ENCODE data around the gene KLRC4. TPM values are rescaled to one million over a fixed set of nuclear protein-coding genes. Genes with fewer than 3 reads are reported as not detected.
"Not testable (repeated sequence)": the region's sequence is repeated elsewhere in the genome, so short reads cannot be mapped to it uniquely, and the experiment has no call there.

The KLRC4 gene
- 1 to 10 TPM; 6.1 to 7.1 TPM for total RNA-seq

DNA sequence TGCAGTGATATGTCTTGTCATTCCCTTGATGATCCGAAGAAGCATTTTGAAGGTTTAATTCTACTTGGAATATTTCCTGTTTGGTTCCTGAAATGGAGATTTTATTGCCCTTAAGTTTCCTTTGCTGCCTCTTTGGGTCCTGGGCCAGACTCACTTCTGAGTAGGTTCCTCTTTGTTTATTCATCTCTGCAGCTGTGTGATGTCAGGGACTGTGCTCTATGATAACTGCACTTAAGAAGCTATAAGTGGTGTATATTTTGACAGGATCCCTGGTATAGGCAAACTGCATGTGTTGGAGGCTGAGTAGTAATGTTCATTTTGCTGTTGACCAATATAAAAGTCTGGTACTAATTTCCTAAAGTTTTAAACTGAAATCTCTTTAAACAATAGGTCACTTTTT lies at the start of gene KLRC4:
Gene KLRC4, minus strand, starts transcription at position 366 of the 400 bp plus-strand sequence. Its CDS starts 182 bp downstream, at position 184.
- peak within 1 kb of the TSS; percentile 66 to 83 for H3K4me3 Mint-ChIP-seq
- peaks cover 7% of the 10 kb centered on the region for H3K27me3 Mint-ChIP-seq (ENCODE audit: low read depth)
- no peaks in the 10 kb centered on the region for H3K9me3 Mint-ChIP-seq
- DNase-seq (no peak), ATAC-seq (replicated peaks in 1 of 2) (peak; percentile 82 to 84)
- peaks cover 0 to 4% of the 10 kb centered on the region in 2 donors for H3K36me3 Mint-ChIP-seq (ENCODE audit: insufficient read depth in 2 of 2)
- peak within 1 kb of the TSS; percentile 82 for H3K27ac Mint-ChIP-seq
- peaks cover 6% of the 10 kb centered on the region for H3K4me1 Mint-ChIP-seq (ENCODE audit: low read depth)

DNA sequence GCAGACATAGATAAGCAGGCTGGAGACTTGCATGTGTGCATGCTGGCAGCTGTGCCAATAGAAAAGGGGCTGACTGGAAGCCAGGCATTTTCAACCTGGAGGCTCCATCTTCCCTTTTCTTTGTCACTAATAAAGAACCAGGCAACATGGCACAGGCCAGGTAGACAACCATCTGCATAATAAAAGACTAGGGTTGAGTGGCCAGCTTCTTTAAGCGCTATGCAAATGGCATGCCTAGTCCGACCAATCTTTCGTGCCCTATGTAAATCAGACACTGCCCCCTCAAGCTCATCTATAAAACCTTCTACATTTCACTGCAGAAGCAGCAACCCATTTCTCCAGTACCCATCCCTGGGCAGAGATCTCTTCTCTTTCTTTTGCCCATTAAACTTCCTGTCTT lies 48.2 kb upstream of the KLRC4 start:
- Mint-ChIP-seq H3K36me3 (ENCODE audit: insufficient read depth in 2 of 2) (peaks cover 12 to 21% of the 10 kb centered on the region in 2 donors), H3K9me3 (peaks cover 22 to 23% of the 10 kb centered on the region in 2 donors), H3K27me3 (ENCODE audit: low read depth) (peaks cover 9% of the 10 kb centered on the region), H3K4me3 (no peak overlapping the region), H3K27ac (no peak overlapping the region), H3K4me1 (ENCODE audit: low read depth) (no peaks in the 10 kb centered on the region)
- ATAC-seq (replicated peaks in 1 of 2): no peak
- no peak for DNase-seq

- no peak for ATAC-seq (replicated peaks in 1 of 2)
- Mint-ChIP-seq H3K27me3 (ENCODE audit: low read depth) (peaks cover 3% of the 10 kb centered on the region), H3K9me3 (peaks cover 17 to 19% of the 10 kb centered on the region in 2 donors), H3K27ac (peak overlapping the region; percentile 47), H3K4me3 (no peak overlapping the region), H3K4me1 (ENCODE audit: low read depth) (no peaks in the 10 kb centered on the region), H3K36me3 (ENCODE audit: insufficient read depth in 2 of 2) (peaks cover 10 to 18% of the 10 kb centered on the region in 2 donors)
- no peak for DNase-seq
Measured at GRCh38 chr12:10456856-10457255, 47.3 kb upstream of the KLRC4 start.

GRCh38 chr12:10455766-10456165 lies 46.2 kb upstream of the KLRC4 start:
- ATAC-seq (replicated peaks in 1 of 2) (no peak), DNase-seq (no peak)
- no peak overlapping the region for H3K4me3 Mint-ChIP-seq
- H3K36me3 Mint-ChIP-seq (ENCODE audit: insufficient read depth in 2 of 2): peaks cover 8 to 16% of the 10 kb centered on the region in 2 donors
- H3K27ac Mint-ChIP-seq: no peak overlapping the region
- no peaks in the 10 kb centered on the region for H3K27me3 Mint-ChIP-seq (ENCODE audit: low read depth)
- peaks cover 14 to 19% of the 10 kb centered on the region in 2 donors for H3K9me3 Mint-ChIP-seq
- H3K4me1 Mint-ChIP-seq (ENCODE audit: low read depth): no peaks in the 10 kb centered on the region

DNA sequence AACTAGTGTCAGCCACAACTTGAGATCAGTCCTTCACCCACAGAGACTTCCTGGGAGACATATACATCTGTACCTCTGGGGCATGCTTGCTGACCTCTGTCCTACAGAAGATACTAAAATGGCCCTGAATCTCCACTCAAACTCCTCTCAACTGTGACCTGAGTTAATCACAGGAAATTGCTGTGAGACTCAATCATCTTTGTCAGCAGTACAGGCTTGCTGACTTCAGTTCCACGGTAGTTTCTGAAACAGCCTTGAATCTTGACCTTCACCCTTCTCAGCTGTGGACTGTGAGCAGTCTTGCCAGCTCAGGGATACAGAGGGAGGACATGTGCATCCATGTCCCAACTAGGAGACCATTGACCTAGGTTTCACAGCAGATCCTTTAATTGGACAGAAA lies 45.0 kb upstream of the KLRC4 start:
- H3K4me3 Mint-ChIP-seq: peak overlapping the region in 1 of 2 donors; percentile 19
- peak in 1 of 2 donors; percentile 25 for ATAC-seq (replicated peaks in 1 of 2)

GRCh38 chr12:10453156-10453555 lies 43.6 kb upstream of the KLRC4 start, which contains the start of gene KLRC1:
KLRC1 (minus strand) TSS chr12:10453377; CDS start chr12:10451156, 2,221 bp downstream.
- Mint-ChIP-seq H3K36me3 (ENCODE audit: insufficient read depth in 2 of 2) (peaks cover 7 to 16% of the 10 kb centered on the region in 2 donors), H3K9me3 (peaks cover 11 to 14% of the 10 kb centered on the region in 2 donors), H3K4me3 (no peak within 1 kb of the TSS), H3K4me1 (ENCODE audit: low read depth) (no peaks in the 10 kb centered on the region), H3K27ac (no peak within 1 kb of the TSS), H3K27me3 (ENCODE audit: low read depth) (no peaks in the 10 kb centered on the region)
- DNase-seq (no peak), ATAC-seq (replicated peaks in 1 of 2) (peak; percentile 47 to 86)

More for the DNA sequence above, 45.0 kb upstream of the KLRC4 start:
- no peak overlapping the region for H3K27ac Mint-ChIP-seq
- H3K27me3 Mint-ChIP-seq (ENCODE audit: low read depth): no peaks in the 10 kb centered on the region
- peaks cover 8 to 16% of the 10 kb centered on the region in 2 donors for H3K36me3 Mint-ChIP-seq (ENCODE audit: insufficient read depth in 2 of 2)
- no peak for DNase-seq
- peaks cover 14 to 17% of the 10 kb centered on the region in 2 donors for H3K9me3 Mint-ChIP-seq
- H3K4me1 Mint-ChIP-seq (ENCODE audit: low read depth): no peaks in the 10 kb centered on the region

GRCh38 chr12:10448236-10448635 lies 38.7 kb upstream of the KLRC4 start:
- H3K9me3 Mint-ChIP-seq: no peaks in the 10 kb centered on the region
- H3K27me3 Mint-ChIP-seq (ENCODE audit: low read depth): no peaks in the 10 kb centered on the region
- no peaks in the 10 kb centered on the region for H3K36me3 Mint-ChIP-seq (ENCODE audit: insufficient read depth in 2 of 2)
- no peak overlapping the region for H3K27ac Mint-ChIP-seq
- peak in 1 of 2 donors; percentile 42 for ATAC-seq (replicated peaks in 1 of 2)
- DNase-seq: no peak
- no peak overlapping the region for H3K4me3 Mint-ChIP-seq
- H3K4me1 Mint-ChIP-seq (ENCODE audit: low read depth): no peaks in the 10 kb centered on the region

DNA sequence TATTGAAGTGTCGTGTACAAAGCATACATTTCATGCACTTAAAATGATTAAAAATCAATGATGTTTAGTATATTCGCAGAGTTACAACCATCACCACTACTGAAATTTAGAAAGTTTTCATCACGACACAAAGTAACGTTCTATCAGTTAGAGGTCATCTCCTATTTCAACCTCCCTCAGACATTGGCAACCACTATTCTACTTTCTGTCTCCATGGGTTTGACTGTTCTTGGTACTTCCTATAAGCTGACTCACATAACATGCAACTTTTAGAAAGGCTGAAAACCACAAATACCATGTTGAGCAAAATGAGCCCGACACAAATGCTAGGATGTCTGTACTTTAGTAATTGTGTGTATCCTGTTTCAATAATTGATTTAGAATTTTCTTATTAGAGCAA lies 36.5 kb upstream of the KLRC4 start:
- H3K4me3 Mint-ChIP-seq; DNase-seq; H3K9me3 Mint-ChIP-seq; H3K27me3 Mint-ChIP-seq (ENCODE audit: low read depth); H3K36me3 Mint-ChIP-seq (ENCODE audit: insufficient read depth in 2 of 2); H3K4me1 Mint-ChIP-seq (ENCODE audit: low read depth); H3K27ac Mint-ChIP-seq: not testable (repeated sequence)
- ATAC-seq (replicated peaks in 1 of 2): peak; percentile 84 to 91

DNA sequence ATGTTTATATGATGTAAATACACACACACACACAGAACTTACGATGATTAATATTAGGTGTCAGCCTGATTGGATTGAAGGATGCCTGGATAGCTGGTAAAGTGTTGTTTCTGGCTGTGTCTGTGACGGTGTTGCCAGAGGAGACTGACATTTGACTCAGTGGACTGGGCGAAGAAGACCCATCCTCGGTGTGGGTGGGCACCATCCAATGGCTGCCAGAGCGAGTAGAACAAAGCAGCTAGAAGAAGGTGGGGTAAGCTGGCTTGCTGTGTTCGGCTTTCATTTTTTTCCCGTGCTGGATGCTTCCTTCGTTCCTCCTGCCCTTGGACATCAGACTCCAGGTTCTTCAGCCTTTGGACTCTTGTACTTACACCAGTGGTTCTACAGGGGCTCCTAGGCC lies 31.6 kb upstream of the KLRC4 start:
- H3K9me3 Mint-ChIP-seq; H3K4me3 Mint-ChIP-seq; H3K27ac Mint-ChIP-seq; H3K36me3 Mint-ChIP-seq (ENCODE audit: insufficient read depth in 2 of 2); DNase-seq; ATAC-seq (replicated peaks in 1 of 2); H3K4me1 Mint-ChIP-seq (ENCODE audit: low read depth); H3K27me3 Mint-ChIP-seq (ENCODE audit: low read depth): not testable (repeated sequence)

DNA sequence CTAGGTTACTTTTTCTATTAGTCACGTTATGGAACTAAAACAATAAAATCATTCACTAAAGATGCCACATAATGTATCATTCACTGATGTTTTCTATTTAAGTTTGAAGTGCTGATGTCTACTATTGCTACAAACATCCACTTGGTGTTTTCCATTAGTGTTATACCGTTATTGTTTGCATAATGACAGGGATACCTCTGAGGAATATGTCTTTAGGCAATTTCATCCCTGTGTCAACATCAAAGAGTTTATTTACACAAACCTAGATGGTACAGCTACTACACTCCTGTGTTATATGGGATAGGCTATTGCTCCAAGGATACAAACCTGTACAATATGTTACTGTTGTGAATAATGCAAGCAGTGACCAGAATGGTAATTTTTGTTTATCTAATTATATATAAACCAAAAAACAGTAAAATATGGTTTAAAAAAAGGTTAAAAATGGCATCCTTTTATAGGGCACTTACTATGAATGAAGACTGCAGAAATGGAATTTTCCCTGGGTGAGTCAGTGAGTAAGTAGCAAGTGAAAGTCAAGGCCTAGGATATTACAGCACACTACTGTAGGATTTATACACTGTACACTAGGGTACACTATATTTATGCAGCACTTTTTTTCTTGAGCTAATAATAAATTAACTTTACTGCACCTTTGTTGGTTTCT lies 30.2 kb upstream of the KLRC4 start:
- not testable (repeated sequence) for H3K27ac Mint-ChIP-seq; H3K9me3 Mint-ChIP-seq; DNase-seq; H3K4me3 Mint-ChIP-seq; H3K4me1 Mint-ChIP-seq (ENCODE audit: low read depth); H3K36me3 Mint-ChIP-seq (ENCODE audit: insufficient read depth in 2 of 2); H3K27me3 Mint-ChIP-seq (ENCODE audit: low read depth); ATAC-seq (replicated peaks in 1 of 2)

- not testable (repeated sequence) for H3K27ac Mint-ChIP-seq; H3K4me1 Mint-ChIP-seq (ENCODE audit: low read depth); DNase-seq; H3K36me3 Mint-ChIP-seq (ENCODE audit: insufficient read depth in 2 of 2); H3K9me3 Mint-ChIP-seq; H3K4me3 Mint-ChIP-seq; H3K27me3 Mint-ChIP-seq (ENCODE audit: low read depth)
- ATAC-seq (replicated peaks in 1 of 2): peak; percentile 83 to 87
Measured at GRCh38 chr12:10437601-10438000, 28.0 kb upstream of the KLRC4 start.

- H3K27me3 Mint-ChIP-seq (ENCODE audit: low read depth); H3K27ac Mint-ChIP-seq; H3K4me1 Mint-ChIP-seq (ENCODE audit: low read depth); H3K9me3 Mint-ChIP-seq; DNase-seq; H3K36me3 Mint-ChIP-seq (ENCODE audit: insufficient read depth in 2 of 2): not testable (repeated sequence)
- ATAC-seq (replicated peaks in 1 of 2): peak; percentile 54 to 57
- H3K4me3 Mint-ChIP-seq: peak within 1 kb of the TSS in 1 of 2 donors; percentile 41
Measured at GRCh38 chr12:10435816-10436215, 26.3 kb upstream of the KLRC4 start, which contains the start of gene KLRC2. KLRC2 (minus strand) TSS chr12:10436010; CDS start chr12:10435986, 24 bp downstream.

DNA sequence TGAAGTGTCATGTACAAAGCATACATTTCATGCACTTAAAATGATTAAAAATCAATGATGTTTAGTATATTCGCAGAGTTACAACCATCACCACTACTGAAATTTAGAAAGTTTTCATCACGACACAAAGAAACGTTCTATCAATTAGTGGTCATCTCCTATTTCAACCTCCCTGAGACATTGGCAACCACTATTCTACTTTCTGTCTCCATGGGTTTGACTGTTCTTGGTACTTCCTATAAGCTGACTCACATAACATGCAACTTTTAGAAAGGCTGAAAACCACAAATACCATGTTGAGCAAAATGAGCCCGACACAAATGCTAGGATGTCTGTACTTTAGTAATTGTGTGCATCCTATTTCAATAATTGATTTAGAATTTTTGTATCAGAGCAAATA lies 21.1 kb upstream of the KLRC4 start:
- not testable (repeated sequence) for DNase-seq; H3K4me1 Mint-ChIP-seq (ENCODE audit: low read depth); H3K27me3 Mint-ChIP-seq (ENCODE audit: low read depth); H3K4me3 Mint-ChIP-seq; H3K27ac Mint-ChIP-seq; H3K9me3 Mint-ChIP-seq; H3K36me3 Mint-ChIP-seq (ENCODE audit: insufficient read depth in 2 of 2)
- peak; percentile 85 to 93 for ATAC-seq (replicated peaks in 1 of 2)

DNA sequence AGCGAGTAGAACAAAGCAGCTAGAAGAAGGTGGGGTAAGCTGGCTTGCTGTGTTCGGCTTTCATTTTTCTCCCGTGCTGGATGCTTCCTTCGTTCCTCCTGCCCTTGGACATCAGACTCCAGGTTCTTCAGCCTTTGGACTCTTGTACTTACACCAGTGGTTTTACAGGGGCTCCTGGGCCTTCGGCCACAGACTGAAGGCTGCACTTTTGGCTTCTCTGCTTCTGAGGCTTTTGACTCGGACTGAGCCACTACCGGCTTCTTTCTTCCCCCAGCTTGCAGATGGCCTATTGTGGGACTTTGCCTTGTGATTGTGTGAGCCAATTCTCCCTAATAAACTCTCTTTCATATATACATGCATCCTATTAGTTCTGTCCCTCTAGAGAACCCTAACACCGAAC lies 16.4 kb upstream of the KLRC4 start:
- not testable (repeated sequence) for H3K36me3 Mint-ChIP-seq (ENCODE audit: insufficient read depth in 2 of 2); H3K4me1 Mint-ChIP-seq (ENCODE audit: low read depth); H3K27me3 Mint-ChIP-seq (ENCODE audit: low read depth); H3K9me3 Mint-ChIP-seq; ATAC-seq (replicated peaks in 1 of 2); DNase-seq; H3K27ac Mint-ChIP-seq; H3K4me3 Mint-ChIP-seq
